ENCODE data around the gene RGS3. TPM values are rescaled to one million over a fixed set of nuclear protein-coding genes. Genes with fewer than 3 reads are reported as not detected.

Gene RGS3
- total and polyA plus RNA-seq, 2 of the 13 experiments (the other 11 are each of a cell fraction or from before 2014, with no cell fraction given): 17.1 to 28.8 TPM

DNA sequence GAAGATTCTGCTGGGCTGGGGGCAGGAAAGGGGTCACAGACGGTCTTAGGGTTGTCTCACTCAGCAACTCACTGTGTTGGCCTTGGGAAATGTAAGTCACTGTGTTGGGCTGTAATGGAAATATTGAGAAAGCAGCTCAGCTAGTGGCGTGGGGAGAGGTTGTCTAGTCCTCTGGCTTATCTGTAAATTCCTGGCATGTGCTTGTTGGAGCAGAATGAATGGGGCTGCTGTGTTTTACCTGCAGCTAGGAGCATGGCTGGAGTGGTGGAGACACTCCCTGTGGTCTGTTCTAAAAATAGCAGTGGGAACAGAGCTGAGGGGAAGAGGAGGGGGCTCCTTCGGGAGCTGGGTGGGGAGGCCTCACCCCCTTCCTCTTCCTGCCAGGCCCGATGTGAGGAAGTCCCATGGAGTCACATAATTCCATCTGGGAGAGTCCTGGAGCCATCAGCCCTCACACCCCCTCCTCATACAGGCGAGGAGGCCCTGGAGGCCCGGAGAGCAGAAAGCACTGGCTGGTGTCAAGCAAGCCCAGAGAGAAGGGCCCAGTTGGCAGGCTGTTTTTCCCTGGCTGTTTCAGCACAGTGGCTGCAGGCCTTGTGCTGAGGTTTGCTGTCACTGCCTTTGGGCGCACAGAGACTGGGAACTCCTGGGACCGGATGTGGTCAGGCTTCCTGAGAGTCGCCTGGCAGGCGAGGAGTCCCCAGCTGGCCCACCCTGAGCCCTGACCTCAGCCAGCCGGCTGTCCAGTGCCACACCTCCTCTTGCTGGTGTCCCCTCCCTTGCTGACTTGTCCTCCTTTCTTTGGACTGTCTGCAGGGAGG lies 84.9 kb downstream of the RGS3 start (continued):
- TF ChIP-seq EP300 (IDR thresholded peaks at IDR 0.05; ENCODE audit: low read depth in 2 of 2, low read length in 2 of 2) (peak in 1 of 2 experiments; percentile 43; a peak in 1 of 4 replicates), EP300 (CRISPR knock-in tag; IDR thresholded peaks at IDR 0.05; ENCODE audit: borderline replicate concordance) (0 out of 2 replicates have a peak, but pooled peaks have one; percentile 20), TEAD3 (CRISPR knock-in tag; optimal IDR thresholded peaks at IDR 0.05; ENCODE audit: borderline replicate concordance) (peak; percentile 87), TBX3 (IDR thresholded peaks at IDR 0.05; ENCODE audit: borderline replicate concordance) (no peak), HMGA1 (CRISPR knock-in tag; conservative IDR thresholded peaks at IDR 0.05) (no peak), KAT7 (CRISPR knock-in tag; IDR thresholded peaks at IDR 0.05; ENCODE audit: borderline replicate concordance) (0 out of 2 replicates have a peak, but pooled peaks have one; percentile 23), NFYC (CRISPR knock-in tag; IDR thresholded peaks at IDR 0.05) (no peak), EEA1 (CRISPR knock-in tag; IDR thresholded peaks at IDR 0.05; ENCODE audit: borderline replicate concordance) (no peak), EHMT2 (IDR thresholded peaks at IDR 0.05; ENCODE audit: borderline replicate concordance, low read depth, low read length) (no peak), NBN (conservative IDR thresholded peaks at IDR 0.05) (no peak), SNAI1 (CRISPR knock-in tag; IDR thresholded peaks at IDR 0.05; ENCODE audit: borderline replicate concordance) (no peak), NR1H2 (CRISPR knock-in tag; IDR thresholded peaks at IDR 0.05; ENCODE audit: borderline replicate concordance, low read depth) (no peak), ZNF562 (CRISPR knock-in tag; IDR thresholded peaks at IDR 0.05; ENCODE audit: borderline replicate concordance) (no peak), GFI1 (CRISPR knock-in tag; IDR thresholded peaks at IDR 0.05; ENCODE audit: borderline replicate concordance) (no peak), ZNF510 (CRISPR knock-in tag; IDR thresholded peaks at IDR 0.05; ENCODE audit: low read depth) (no peak), ARID2 (CRISPR knock-in tag; IDR thresholded peaks at IDR 0.05; ENCODE audit: borderline replicate concordance) (no peak), ZNF570 (CRISPR knock-in tag; IDR thresholded peaks at IDR 0.05; ENCODE audit: borderline replicate concordance) (no peak)
- TF ChIP-seq, protein P1, sequence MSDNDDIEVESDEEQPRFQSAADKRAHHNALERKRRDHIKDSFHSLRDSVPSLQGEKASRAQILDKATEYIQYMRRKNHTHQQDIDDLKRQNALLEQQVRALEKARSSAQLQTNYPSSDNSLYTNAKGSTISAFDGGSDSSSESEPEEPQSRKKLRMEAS (IDR thresholded peaks at IDR 0.05): peak; percentile 44; the same call in 1 of the 2 replicates
- TF ChIP-seq, protein P2, sequence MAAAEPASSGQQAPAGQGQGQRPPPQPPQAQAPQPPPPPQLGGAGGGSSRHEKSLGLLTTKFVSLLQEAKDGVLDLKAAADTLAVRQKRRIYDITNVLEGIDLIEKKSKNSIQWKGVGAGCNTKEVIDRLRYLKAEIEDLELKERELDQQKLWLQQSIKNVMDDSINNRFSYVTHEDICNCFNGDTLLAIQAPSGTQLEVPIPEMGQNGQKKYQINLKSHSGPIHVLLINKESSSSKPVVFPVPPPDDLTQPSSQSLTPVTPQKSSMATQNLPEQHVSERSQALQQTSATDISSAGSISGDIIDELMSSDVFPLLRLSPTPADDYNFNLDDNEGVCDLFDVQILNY (CRISPR knock-in tag; conservative IDR thresholded peaks at IDR 0.05): no peak
- TF ChIP-seq, protein P3, sequence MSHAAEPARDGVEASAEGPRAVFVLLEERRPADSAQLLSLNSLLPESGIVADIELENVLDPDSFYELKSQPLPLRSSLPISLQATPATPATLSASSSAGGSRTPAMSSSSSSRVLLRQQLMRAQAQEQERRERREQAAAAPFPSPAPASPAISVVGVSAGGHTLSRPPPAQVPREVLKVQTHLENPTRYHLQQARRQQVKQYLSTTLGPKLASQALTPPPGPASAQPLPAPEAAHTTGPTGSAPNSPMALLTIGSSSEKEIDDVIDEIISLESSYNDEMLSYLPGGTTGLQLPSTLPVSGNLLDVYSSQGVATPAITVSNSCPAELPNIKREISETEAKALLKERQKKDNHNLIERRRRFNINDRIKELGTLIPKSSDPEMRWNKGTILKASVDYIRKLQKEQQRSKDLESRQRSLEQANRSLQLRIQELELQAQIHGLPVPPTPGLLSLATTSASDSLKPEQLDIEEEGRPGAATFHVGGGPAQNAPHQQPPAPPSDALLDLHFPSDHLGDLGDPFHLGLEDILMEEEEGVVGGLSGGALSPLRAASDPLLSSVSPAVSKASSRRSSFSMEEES (CRISPR knock-in tag; IDR thresholded peaks at IDR 0.05): no peak
- TF ChIP-seq, protein P4, sequence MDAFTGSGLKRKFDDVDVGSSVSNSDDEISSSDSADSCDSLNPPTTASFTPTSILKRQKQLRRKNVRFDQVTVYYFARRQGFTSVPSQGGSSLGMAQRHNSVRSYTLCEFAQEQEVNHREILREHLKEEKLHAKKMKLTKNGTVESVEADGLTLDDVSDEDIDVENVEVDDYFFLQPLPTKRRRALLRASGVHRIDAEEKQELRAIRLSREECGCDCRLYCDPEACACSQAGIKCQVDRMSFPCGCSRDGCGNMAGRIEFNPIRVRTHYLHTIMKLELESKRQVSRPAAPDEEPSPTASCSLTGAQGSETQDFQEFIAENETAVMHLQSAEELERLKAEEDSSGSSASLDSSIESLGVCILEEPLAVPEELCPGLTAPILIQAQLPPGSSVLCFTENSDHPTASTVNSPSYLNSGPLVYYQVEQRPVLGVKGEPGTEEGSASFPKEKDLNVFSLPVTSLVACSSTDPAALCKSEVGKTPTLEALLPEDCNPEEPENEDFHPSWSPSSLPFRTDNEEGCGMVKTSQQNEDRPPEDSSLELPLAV (CRISPR knock-in tag; conservative IDR thresholded peaks at IDR 0.05; ENCODE audit: low read depth): no peak
- TF ChIP-seq, protein P5, sequence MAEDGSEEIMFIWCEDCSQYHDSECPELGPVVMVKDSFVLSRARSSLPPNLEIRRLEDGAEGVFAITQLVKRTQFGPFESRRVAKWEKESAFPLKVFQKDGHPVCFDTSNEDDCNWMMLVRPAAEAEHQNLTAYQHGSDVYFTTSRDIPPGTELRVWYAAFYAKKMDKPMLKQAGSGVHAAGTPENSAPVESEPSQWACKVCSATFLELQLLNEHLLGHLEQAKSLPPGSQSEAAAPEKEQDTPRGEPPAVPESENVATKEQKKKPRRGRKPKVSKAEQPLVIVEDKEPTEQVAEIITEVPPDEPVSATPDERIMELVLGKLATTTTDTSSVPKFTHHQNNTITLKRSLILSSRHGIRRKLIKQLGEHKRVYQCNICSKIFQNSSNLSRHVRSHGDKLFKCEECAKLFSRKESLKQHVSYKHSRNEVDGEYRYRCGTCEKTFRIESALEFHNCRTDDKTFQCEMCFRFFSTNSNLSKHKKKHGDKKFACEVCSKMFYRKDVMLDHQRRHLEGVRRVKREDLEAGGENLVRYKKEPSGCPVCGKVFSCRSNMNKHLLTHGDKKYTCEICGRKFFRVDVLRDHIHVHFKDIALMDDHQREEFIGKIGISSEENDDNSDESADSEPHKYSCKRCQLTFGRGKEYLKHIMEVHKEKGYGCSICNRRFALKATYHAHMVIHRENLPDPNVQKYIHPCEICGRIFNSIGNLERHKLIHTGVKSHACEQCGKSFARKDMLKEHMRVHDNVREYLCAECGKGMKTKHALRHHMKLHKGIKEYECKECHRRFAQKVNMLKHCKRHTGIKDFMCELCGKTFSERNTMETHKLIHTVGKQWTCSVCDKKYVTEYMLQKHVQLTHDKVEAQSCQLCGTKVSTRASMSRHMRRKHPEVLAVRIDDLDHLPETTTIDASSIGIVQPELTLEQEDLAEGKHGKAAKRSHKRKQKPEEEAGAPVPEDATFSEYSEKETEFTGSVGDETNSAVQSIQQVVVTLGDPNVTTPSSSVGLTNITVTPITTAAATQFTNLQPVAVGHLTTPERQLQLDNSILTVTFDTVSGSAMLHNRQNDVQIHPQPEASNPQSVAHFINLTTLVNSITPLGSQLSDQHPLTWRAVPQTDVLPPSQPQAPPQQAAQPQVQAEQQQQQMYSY (CRISPR knock-in tag; IDR thresholded peaks at IDR 0.05): no peak
